GM18873 (cell line): ENCODE data around the gene FGD6.
"Not testable (repeated sequence)": the region's sequence is repeated elsewhere in the genome, so short reads cannot be mapped to it uniquely, and the experiment has no call there.

ENCODE experiments used
- ATAC-seq: cut with Tn5 transposase; IDR thresholded peaks from one replicate; pipeline ENCODE4 v1.9.1; 2021; ENCODE audit warnings: mild to moderate bottlenecking, moderate library complexity, moderate number of reproducible peaks; ENCODE audit not compliant: unreplicated experiment, low FRiP score

The FGD6 gene

DNA sequence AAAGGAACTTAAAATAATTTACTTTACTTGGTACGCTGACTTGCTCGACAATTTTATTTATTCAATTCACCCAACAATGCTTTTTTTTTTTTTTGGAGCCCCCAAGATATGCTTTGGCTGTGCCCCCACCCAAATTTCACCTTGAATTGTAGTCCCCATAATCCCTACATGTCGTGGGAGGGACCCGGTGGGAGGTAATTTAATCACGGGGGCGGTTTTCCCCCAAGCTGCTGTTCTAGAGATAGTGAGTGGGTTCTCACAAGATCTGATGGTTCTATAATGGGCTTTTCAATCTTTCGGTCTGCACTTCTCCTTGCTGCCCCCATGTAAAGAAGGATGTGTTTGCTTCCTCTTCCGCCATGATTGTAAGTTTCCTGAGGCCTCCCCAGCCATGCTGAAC lies 10.4 kb downstream of the FGD6 start:
- ATAC-seq, result no peak

DNA sequence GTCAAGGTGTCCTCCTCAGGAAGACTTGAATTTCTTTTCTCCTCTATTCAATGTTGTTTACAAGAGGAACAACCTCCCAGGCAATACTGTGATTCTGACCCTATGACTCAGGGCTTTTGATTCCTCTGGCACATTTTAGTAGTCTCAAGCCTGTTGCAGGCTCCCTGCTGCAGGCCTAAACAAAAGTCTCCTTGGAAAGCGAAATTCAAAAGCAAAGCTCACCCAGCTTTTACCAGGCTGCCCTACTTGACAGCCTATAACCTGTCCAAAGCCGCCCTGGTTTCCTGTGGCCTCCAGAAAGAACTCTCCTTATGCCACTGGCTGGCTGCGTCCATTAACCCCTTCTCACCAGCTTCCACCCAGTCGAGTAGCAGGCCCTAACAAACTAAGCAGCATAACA lies 11.6 kb downstream of the FGD6 start:
- ATAC-seq, result no peak

DNA sequence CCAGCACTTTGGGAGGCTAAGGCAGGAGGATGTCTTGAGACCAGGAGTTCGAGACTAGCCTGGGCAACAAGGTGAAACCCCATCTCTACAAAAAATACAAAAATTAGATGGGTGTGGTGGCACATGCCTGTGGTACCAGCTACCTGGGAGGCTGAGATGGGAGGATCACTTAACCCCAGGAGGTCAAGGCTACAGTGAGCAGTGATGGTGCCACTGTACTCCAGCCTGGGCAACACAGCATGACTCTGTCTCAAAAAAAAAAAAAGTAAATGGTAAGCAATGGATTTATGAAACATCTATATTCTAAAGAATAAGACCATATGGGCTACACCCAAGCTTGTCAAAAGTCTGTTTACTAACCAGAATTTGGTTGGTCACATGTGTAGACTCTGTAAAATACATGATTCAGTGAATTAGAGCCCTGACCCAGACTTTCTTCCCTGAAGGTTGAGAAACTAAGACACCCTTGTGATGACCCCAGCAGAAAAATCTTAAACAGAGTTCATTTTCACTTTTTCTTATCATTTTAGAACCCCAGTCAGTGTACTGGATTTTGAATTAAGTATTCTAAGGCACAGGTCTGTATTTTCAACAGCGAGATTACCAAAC lies 12.1 kb downstream of the FGD6 start:
- no peak for ATAC-seq

DNA sequence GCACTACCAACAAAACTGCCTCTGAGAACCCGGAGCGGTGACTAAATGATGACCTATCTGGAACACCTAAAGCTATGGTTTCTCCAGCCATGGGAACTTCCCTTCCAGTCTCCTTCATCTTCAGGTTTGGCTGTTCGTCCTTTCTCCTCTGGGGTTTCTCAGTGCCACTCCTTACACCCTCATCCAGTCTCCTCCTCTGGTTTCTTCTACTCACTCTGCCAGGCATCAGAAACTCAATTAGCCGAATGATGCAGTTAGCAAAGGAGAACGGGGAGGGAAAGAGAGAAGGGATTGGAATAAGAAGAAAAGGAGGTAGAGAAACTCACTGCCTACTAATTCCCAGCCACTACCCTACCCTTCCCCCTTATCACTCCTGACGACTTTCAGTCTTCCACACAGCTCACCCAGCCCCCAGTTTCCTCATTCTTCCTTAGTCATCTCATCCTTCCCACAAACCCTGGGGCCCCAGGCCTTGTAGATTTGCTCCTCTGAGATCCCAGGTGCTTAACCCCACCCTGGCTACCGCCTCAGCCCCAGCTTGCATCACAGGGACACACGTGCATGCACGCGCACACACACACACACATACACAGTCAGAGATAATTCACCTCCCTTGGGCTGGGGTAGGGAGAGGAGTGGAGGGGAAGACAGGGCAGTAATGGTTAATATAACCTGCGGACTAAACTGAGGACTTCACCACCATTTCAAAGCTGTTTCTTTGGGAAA lies 13.0 kb downstream of the FGD6 start:
- no peak for ATAC-seq

DNA sequence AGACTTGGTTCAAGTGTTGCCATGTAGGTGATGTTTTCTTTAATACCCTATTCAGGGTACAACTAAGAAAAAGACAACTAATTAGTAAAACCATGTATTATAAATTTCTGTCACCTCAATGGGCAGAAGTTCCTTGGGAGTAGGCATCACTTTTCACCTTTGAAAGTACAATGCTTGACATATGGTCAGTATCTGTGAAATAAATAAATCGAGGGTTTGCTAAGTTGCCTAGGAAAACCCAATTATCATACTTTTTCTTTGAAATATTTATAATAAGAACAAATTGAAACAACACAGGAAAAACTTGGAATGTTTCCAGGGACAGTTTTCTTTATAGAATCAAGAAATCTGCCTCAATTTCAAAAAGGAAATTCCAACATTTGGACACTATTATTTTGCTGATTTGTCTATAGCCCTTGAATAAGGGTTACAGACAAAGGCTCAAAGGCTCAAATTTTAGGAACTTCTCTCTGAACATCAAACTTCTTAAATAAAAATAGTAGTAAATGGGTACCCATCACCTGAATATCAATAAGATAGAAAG lies 13.7 kb downstream of the FGD6 start:
- ATAC-seq, result no peak

DNA sequence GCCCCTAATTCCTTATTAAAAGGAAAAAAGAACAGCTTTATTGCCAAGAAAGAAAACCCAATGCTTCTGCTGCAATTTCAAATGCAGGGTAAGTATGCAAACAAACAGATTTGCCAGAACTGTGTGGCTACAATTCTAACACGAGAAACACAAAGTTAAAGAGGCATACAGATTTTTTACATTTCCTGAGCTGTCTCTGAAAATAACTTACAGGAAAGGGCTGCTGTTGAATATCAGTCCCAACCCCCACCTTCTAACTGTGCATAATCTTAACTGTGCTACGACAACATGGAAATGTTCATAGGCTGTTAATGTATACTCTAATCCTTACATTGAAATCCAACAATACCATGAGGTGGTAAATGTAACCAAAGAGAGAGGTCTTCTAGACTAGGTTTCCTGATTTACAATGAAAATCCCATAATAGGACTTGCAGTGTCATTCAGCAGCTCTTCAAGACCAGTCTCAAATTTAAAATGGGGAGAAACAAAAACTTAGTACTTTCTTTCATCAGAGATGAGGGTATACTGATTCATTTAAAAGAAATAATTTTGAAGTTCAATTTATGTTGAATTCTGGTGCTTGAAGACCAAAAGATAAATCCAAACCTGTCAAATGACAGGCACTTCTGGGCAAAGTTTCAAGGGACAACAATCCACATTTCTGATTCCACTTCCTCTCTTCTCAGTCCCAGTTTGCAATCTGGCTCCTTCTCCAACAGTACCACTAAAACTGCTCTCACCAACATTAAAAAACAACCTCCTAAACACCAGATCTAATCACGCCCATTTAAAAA lies 14.4 kb downstream of the FGD6 start:
- no peak for ATAC-seq

DNA sequence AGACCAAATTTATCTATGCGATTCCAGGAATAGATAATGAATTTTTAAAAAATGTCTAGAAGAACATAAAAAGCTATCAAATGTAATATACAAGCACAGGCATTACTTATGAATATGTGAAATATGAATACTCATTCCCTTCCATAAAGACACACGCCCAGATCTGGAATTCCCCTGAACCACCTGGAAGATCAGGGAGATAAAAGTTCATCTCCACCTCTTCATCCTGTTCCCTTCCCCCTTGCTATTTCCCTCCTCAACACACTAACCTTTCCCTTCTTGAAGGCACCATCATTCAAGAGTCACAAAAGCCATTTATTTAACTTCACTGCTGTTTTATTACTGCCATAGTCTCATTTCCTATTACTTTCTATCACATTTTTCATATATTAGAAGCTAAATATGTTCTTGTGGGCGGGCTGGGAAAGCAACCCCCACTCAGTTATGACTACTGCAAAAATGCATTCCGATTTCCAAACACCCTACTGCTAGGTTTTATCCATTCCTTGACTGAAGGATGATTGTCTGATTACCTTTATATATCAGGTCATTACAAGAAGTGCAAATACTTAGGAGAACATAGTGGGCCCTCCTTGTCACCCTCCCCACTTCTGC lies 16.1 kb downstream of the FGD6 start:
- ATAC-seq, result no peak

DNA sequence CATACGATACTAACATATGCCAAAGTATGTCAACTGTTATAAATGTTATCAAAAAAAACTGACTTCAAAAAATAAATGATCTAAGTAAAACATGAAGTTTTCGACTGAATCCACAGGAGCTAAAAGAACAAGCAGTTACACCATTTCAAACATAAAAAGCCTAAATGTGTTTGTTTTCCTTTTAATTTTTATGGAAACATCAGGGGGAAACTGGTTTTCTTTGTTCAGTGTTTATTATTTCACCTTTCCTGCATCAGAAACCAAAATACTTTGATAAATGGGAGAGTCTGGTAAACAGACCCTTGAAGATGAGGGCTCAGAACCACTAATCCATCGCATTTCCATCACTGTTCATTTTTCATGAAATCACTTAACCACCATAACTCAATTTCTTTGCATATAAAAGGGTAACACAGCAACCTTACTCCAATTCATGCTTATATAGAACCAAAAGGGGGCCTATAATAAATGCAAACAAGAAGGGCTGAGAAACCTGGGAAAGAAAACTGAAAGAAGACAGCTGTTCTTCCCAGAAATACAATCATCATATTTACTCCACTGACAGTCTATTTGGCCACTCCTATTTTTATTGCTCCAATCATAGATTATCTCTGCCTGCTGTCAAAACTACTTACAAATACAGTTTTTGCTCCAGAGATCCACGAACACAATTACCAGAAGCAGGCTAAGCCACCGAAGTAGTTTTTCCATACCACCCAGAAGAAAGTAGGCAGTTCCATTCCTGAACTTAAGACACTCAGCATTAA lies 17.0 kb downstream of the FGD6 start:
- ATAC-seq, result no peak

DNA sequence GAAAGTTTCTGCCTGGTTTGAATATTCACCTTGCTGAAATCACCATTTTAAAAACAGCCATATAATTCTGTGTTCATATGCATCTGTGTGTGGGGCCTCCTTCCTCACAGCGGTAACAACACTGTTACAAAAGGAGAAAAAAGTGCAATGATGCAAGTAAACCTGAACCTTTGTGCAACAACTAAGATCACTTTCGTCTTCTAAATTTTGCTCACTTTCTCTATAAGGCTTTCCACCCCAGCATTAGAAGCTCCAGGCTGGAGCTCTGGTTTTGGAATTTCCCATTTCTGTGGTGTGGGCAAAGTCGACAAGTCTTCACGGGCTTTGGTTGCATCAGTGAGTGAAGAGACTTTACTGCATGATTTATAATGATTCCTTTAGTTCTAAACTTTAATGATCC lies 18.4 kb downstream of the FGD6 start:
- no peak for ATAC-seq

DNA sequence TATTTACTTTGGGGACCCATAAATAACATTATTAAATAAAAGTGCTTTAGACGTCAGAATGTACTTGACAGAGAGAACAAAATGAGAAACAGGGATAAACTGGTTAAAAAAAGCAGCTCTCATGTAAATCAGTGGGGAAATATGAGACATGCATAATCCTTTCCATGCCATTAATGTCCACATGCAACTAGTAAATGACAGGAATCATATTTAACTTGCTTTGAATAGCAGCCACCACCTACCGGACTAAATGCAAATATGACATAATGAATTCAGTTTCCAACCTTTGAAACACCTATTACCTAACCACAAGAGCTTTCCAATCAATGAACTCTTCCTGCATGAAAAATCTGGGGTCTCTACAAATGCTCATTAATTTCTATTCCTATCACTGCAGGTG lies 19.6 kb downstream of the FGD6 start:
- no peak for ATAC-seq

DNA sequence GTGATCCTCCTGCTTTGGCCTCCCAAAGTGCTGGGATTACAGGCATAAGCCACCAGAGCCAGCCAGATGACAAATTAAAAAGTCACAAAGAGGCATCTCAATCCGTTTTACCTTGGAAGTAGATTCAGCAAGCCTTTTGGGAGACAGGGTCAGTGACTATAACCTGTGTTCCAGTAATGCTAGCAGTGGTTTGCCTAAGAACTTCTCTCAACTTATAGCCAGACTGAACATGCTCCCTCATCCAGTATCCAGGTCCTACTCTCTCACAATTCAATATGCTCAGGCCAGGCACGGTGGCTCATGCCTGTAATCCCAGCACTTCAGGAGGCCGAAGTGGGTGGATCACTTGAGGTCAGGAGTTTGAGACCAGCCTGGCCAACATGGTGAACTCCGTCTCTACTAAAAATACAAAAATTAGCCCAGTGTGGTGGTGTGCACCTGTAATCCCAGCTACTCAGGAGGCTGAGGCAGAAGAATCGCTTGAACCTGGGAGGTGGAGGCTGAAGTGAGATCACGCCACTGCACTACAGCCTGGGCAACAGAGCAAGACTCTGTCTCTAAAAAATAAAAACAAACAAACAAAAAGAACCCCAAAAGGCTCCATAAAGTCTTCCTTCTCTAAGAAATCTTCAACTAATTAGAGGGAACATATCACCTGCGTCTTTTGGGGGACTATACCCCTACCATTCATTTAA lies 20.2 kb downstream of the FGD6 start:
- ATAC-seq, result not testable (repeated sequence)

DNA sequence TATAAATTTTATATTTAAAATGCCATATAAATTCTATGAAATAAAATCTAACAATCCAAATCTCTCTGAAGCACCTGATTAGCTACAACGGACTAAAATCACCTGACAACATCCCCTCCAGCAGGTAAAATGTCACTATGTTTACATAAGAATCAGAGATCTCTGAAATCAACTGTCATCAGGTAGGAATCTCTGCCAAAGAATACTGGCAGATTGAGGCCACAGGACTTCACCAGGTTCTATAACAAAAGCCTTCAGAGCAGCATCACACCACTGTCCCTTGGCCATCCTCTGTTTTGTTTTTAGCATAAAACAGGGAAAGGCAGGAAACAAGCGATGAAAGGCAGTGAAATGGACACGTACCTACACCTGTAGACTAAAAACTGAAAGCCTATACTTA lies 22.1 kb downstream of the FGD6 start:
- ATAC-seq, result no peak

DNA sequence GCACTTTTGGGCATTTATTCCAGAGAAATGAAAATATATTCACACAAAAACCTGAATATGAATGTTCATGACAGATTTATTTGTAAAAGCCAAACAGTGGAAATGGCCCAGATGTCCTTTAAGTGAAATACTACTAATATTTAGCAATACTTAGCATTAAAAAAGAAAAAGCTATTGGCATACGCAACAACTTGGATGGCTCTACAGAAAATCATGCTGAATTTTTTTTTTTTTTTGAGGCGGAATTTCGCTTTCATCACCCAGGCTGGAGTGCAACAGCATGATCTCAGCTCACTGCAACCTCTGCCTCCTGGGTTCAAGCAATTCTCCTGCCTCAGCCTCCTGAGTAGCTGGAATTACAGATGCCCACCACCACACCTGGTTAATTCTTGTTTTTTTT lies 24.1 kb downstream of the FGD6 start:
- no peak for ATAC-seq

DNA sequence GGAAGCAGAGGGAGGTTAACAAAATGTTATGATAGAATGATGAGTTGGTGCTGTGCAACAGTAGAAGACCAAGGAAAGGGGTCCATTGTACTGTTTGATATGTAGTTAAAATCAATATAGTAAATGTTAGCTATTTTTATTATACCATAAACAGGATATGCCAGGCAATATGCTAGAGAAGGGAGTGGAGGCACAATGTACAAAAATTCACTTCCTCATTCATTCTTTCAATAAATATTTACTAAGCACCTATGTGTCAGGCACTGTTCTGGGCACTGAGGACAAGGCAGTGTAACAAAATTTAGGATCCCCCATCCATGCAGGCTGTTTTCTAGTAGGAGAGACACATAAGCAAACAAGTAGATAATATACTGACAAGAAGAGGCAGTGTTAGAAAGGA lies 25.0 kb downstream of the FGD6 start:
- ATAC-seq, result no peak

DNA sequence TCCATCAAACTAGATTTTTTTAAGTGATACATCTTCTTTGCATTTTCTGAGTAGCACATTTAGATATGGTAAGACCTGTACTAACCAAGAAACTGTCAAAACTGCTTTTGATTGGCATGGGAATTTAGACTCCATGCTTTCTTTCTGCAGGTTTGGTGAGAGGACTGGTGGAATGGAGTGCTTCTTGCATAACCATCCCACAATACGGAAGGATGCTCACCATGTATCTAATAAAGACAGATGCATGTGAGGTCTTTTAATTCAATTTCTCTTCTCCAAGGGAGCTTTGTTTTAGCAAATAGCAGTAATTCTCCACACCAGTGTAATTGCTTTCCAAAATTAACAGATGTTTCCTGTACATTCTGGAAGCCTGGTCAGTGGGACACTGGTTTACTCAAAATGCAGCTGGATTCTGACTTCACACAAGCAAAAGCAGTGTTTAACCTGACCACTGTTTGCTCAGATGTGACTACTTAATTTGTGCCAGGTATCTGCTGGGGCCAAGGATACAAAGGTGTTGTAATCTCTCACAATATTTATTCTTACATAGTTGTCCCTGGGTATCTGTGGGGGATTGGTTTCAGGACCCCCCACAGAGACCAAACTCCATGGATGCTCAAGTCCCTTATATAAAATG lies 26.1 kb downstream of the FGD6 start:
- ATAC-seq, result no peak

DNA sequence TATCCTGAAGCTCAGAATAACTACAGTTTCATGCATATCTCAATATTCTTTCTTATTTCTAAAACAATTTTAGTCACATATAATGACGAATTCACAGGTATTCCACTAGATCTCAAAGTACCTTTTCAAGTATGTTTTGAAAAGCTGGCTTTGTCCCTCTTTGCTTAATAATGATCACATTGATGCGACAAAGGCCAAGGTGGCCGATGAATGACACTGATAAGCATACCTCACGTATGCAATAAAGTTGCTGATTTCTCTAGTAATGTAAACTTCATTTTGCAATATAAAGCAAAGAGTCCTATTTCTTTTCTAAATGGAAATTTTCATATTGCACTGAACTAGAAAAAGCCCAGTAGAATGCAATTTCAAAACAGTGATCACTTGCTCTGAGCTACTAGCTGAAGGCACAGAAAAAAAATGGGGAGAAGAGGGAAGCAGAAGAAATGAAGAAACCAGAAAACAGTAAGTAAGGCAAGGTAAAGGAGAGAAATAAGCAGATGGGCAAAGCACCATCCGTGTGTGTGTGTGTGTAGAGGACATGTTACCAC lies 29.3 kb downstream of the FGD6 start:
- no peak for ATAC-seq

DNA sequence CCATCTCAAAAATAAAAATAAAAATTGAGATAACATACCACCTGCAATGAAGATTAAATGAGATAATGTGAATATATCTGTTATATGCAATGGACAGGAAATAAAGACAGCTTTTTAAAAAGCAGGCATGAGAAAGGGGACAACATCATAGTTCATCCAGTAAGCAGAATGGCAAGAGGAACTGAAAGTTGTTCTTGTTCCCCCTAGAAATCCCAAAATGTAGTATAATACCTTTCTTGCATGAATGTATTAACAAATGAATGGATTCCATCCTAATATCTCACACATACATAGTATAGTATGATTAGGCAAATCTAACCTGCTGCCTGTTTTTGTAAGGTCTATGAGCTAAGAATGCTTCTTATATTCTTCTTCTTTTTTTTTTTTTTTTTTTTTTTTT lies 31.4 kb downstream of the FGD6 start:
- ATAC-seq, result no peak

DNA sequence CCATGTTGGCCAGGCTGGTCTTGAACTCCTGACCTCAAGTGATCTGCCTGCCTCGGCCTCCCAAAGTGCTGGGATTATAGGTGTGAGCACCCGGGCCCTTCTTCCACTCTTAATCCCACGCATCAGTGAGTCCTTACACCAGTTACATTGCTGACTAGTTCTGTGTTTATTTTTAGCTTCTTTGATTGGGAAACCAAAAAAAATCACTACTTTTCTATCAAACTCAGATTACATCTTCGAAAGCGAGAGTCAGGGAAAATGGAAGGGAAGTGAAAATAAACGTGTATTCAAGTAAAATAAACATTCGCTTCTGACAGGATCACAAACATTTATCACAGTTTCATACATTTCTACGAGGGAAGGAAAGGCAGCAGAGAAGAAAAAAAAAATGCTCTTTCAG lies 32.2 kb downstream of the FGD6 start:
- ATAC-seq, result no peak

DNA sequence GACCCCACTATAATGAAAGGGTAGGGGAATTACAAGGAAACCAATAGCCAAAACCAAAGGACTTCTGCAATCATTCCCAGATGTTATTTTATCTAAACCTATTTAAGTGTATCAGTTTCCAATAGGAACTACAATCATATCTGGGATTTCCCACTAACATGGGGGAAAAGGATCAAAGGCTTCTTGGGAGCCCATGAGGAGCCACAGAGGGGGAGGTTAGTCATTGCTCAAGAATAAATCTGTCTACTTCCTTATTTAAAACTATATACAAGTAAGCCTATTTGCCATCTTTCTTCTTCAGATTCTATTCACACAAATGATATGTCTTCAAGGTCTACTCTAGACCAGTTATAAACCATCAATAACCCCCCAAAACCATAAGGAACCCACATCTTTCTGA lies 33.1 kb downstream of the FGD6 start:
- ATAC-seq, result no peak
